ENCODE data around the gene CCDC60.

GRCh38 chr12:119432949-119433348, 98.4 kb downstream of the CCDC60 start:
- TF ChIP-seq POLR2A (IDR thresholded peaks at IDR 0.05; ENCODE audit: low read length) (no peak), GATA1 (IDR thresholded peaks at IDR 0.05; ENCODE audit: low read depth, low read length) (no peak)
